Liver (tissue), 9 donors: ENCODE data around the gene TPCN1. TPM values are rescaled to one million over a fixed set of nuclear protein-coding genes. Genes with fewer than 3 reads are reported as not detected.

ENCODE experiments used
- DNase-seq: peaks from one replicate; pipeline ENCODE4 v3.0.0-alpha.2; 2017; ENCODE audit warnings: low spot score
- H3K27ac ChIP-seq, 2 donors: one replicate each; pipeline ENCODE4 v1.7.0; 2013; ENCODE audit warnings: inconsistent platforms in 2 of 2, low read length in 2 of 2, control low read depth in 1 of 2, low read depth in 1 of 2, mild to moderate bottlenecking in 1 of 2
- H3K27me3 ChIP-seq, 4 donors: one replicate each; pipeline versions ENCODE4 v1.6.1 to v1.7.0; 2013; ENCODE audit warnings: low read length in 3 of 4, inconsistent platforms in 1 of 4, mild to moderate bottlenecking in 1 of 4, moderate library complexity in 1 of 4; ENCODE audit not compliant: control insufficient read depth in 4 of 4, insufficient read depth in 4 of 4
- H3K36me3 ChIP-seq, 4 donors: one replicate each; pipeline versions ENCODE4 v1.6.1 to v1.7.0; 2013; ENCODE audit warnings: low read length in 3 of 4, mild to moderate bottlenecking in 3 of 4, low read depth in 1 of 4, moderate library complexity in 1 of 4; ENCODE audit not compliant: control insufficient read depth in 4 of 4, insufficient read depth in 3 of 4
- H3K4me1 ChIP-seq, 4 donors: one replicate each; pipeline versions ENCODE4 v1.6.1 to v1.7.0; 2013; ENCODE audit warnings: low read length in 3 of 4, mild to moderate bottlenecking in 3 of 4, moderate library complexity in 1 of 4; ENCODE audit not compliant: control insufficient read depth in 4 of 4, insufficient read depth in 4 of 4
- H3K4me3 ChIP-seq, 3 donors: one replicate each; pipeline versions ENCODE4 v1.6.1 to v1.7.0; 2013; ENCODE audit warnings: low read length in 3 of 3, control low read depth in 1 of 3, low read depth in 1 of 3, mild to moderate bottlenecking in 1 of 3
- H3K9ac ChIP-seq, 2 donors: one replicate each; pipeline ENCODE4 v1.7.0; 2013; ENCODE audit warnings: low read length in 2 of 2, mild to moderate bottlenecking in 2 of 2, moderate library complexity in 2 of 2, control low read depth in 1 of 2, low read depth in 1 of 2
- H3K9me3 ChIP-seq, 4 donors: one replicate each; pipeline versions ENCODE4 v1.6.1 to v1.7.0; 2013; ENCODE audit warnings: low read length in 3 of 4; ENCODE audit not compliant: control insufficient read depth in 4 of 4
- CTCF ChIP-seq: fragments of 150-350 bp; IDR thresholded peaks from 2 replicates; pipeline ENCODE4 v1.5.1; 2017; ENCODE audit warnings: improper control_type of control experiment, low read depth, low read length; ENCODE audit not compliant: missing input control
- EGR1 ChIP-seq, 2 donors: IDR thresholded peaks; 2 replicates each; pipeline ENCODE4 v1.6.1; 2016 to 2018; ENCODE audit warnings: antibody characterized with exemption in 2 of 2, low read depth in 2 of 2
- FOXA2 ChIP-seq: IDR thresholded peaks from 2 replicates; pipeline ENCODE4 v1.6.1; 2016; ENCODE audit warnings: antibody characterized with exemption
- GABPA ChIP-seq, 2 donors: IDR thresholded peaks in 1 of 2; conservative IDR thresholded peaks in 1 of 2; 2 replicates each; pipeline ENCODE4 v1.6.1; 2016; ENCODE audit warnings: antibody characterized with exemption in 2 of 2, mild to moderate bottlenecking in 1 of 2, moderate library complexity in 1 of 2
- HNF4A ChIP-seq, 2 donors: conservative IDR thresholded peaks; 2 replicates each; pipeline ENCODE4 v1.6.1; 2016; ENCODE audit warnings: antibody characterized with exemption in 2 of 2, mild to moderate bottlenecking in 2 of 2
- HNF4G ChIP-seq: IDR thresholded peaks from 2 replicates; pipeline ENCODE4 v1.6.1; 2016; ENCODE audit warnings: antibody characterized with exemption
- JUND ChIP-seq, 2 donors: IDR thresholded peaks; 2 replicates each; pipeline ENCODE4 v1.6.1; 2016; ENCODE audit warnings: antibody characterized with exemption in 2 of 2
- MAX ChIP-seq: IDR thresholded peaks from 2 replicates; pipeline ENCODE4 v1.6.1; 2016; ENCODE audit warnings: antibody characterized with exemption
- NR2F2 ChIP-seq: IDR thresholded peaks from 2 replicates; pipeline ENCODE4 v1.6.1; 2016; ENCODE audit warnings: antibody characterized with exemption
- RAD21 ChIP-seq, 2 donors: IDR thresholded peaks; 2 replicates each; pipeline ENCODE4 v1.6.1; 2016; ENCODE audit warnings: antibody characterized with exemption in 2 of 2, mild to moderate bottlenecking in 2 of 2
- REST ChIP-seq: IDR thresholded peaks from 2 replicates; pipeline ENCODE4 v1.6.1; 2016; ENCODE audit warnings: antibody characterized with exemption, mild to moderate bottlenecking
- RXRA ChIP-seq, 2 donors: IDR thresholded peaks; 2 replicates each; pipeline ENCODE4 v1.6.1; 2017 to 2018; ENCODE audit warnings: antibody characterized with exemption in 2 of 2, mild to moderate bottlenecking in 1 of 2
- TAF1 ChIP-seq: conservative IDR thresholded peaks from 2 replicates; pipeline ENCODE4 v1.6.1; 2016; ENCODE audit warnings: antibody characterized with exemption, mild to moderate bottlenecking
- YY1 ChIP-seq: IDR thresholded peaks from 2 replicates; pipeline ENCODE4 v1.6.1; 2016; ENCODE audit warnings: antibody characterized with exemption, mild to moderate bottlenecking
- WGBS: extraction: QIAGEN DNeasy Blood & Tissue Kit; methylation state at CpG from one replicate; pipeline ENCODE4 v1.1.7; 2013; 5-methylcytosine and 5-hydroxymethylcytosine counted together
- polyA plus RNA-seq, 2 donors: library from polyadenylated mRNA; stranded (reverse) in 1 of 2; unstranded in 1 of 2; fragments of 200-250 nt in 1 of 2; fragments of >200 nt in 1 of 2; fragmentation: Nextera tagmentation in 1 of 2; extraction: Ambion mirVana in 1 of 2; gene quantifications; one replicate each; pipeline versions ENCODE4 v1.2.1 to v1.2.3, GENCODE V29; 2013 to 2015
- total RNA-seq, 2 donors: library from RNA; depleted of rRNA; stranded (reverse); fragments of >200 nt; gene quantifications; one replicate each; pipeline ENCODE4 v1.2.3, GENCODE V29; 2014
- TF ChIP-seq, protein P1 (sequence below): IDR thresholded peaks from 2 replicates; pipeline ENCODE4 v1.6.1; 2016; ENCODE audit warnings: antibody characterized with exemption
- donor health status: healthy.
- donor health status: healthy.
- donor health status: healthy.
- donor health status: healthy.
- donor health status: healthy.

The TPCN1 gene
- total and polyA plus RNA-seq, 4 donors = 8.6 to 19.2 (median 13.7) TPM

- no peak overlapping the region for H3K27ac ChIP-seq
- H3K36me3 ChIP-seq = peaks cover 1 to 37% (median 16%) of the 10 kb centered on the region in 4 donors
- no peaks in the 10 kb centered on the region for H3K27me3 ChIP-seq
- no peaks in the 10 kb centered on the region for H3K9me3 ChIP-seq
- peaks cover 8 to 22% (median 16%) of the 10 kb centered on the region in 4 donors for H3K4me1 ChIP-seq
- no peak for DNase-seq
- WGBS = 97% methylated on average over 19 of the region's 19 CpGs
- no peak for TF ChIP-seq TAF1
- TF ChIP-seq MAX = no peak
- no peak for TF ChIP-seq RAD21 (IDR thresholded peaks at IDR 0.05)
- TF ChIP-seq HNF4A (conservative IDR thresholded peaks at IDR 0.05) = no peak
- TF ChIP-seq, protein P1, sequence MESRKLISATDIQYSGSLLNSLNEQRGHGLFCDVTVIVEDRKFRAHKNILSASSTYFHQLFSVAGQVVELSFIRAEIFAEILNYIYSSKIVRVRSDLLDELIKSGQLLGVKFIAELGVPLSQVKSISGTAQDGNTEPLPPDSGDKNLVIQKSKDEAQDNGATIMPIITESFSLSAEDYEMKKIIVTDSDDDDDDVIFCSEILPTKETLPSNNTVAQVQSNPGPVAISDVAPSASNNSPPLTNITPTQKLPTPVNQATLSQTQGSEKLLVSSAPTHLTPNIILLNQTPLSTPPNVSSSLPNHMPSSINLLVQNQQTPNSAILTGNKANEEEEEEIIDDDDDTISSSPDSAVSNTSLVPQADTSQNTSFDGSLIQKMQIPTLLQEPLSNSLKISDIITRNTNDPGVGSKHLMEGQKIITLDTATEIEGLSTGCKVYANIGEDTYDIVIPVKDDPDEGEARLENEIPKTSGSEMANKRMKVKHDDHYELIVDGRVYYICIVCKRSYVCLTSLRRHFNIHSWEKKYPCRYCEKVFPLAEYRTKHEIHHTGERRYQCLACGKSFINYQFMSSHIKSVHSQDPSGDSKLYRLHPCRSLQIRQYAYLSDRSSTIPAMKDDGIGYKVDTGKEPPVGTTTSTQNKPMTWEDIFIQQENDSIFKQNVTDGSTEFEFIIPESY = no peak
- no peak for TF ChIP-seq RXRA (IDR thresholded peaks at IDR 0.05)
- TF ChIP-seq FOXA2 = no peak
- no peak for TF ChIP-seq YY1
- TF ChIP-seq JUND (IDR thresholded peaks at IDR 0.05) = no peak
- TF ChIP-seq GABPA (IDR thresholded peaks at IDR 0.05 in 1 of 2, conservative IDR thresholded peaks at IDR 0.05 in 1 of 2) = no peak
- no peak for TF ChIP-seq NR2F2
- no peak overlapping the region for H3K9ac ChIP-seq
- no peak overlapping the region for H3K4me3 ChIP-seq
Observed at GRCh38 chr12:113268621-113269020, 47.4 kb downstream of the TPCN1 start.

GRCh38 chr12:113269257-113269943 lies 48.1 kb downstream of the TPCN1 start:
- H3K9me3 ChIP-seq = no peaks in the 10 kb centered on the region
- no peaks in the 10 kb centered on the region for H3K27me3 ChIP-seq
- 97% methylated on average over 12 of the region's 12 CpGs for WGBS
- no peak overlapping the region for H3K9ac ChIP-seq
- peaks cover 1 to 38% (median 16%) of the 10 kb centered on the region in 4 donors for H3K36me3 ChIP-seq
- peak in 1 of 2 donors; percentile 61 for TF ChIP-seq HNF4A (conservative IDR thresholded peaks at IDR 0.05)
- TF ChIP-seq GABPA (IDR thresholded peaks at IDR 0.05 in 1 of 2, conservative IDR thresholded peaks at IDR 0.05 in 1 of 2) = no peak
- no peak for TF ChIP-seq JUND (IDR thresholded peaks at IDR 0.05)
- TF ChIP-seq CTCF = no peak
- no peak for TF ChIP-seq HNF4G
- no peak overlapping the region for H3K27ac ChIP-seq
- no peak for DNase-seq
- H3K4me3 ChIP-seq = no peak overlapping the region
- peaks cover 8 to 20% (median 14%) of the 10 kb centered on the region in 4 donors for H3K4me1 ChIP-seq

GRCh38 chr12:113270709-113271009 lies 49.4 kb downstream of the TPCN1 start:
- peaks cover 8 to 20% (median 14%) of the 10 kb centered on the region in 4 donors for H3K4me1 ChIP-seq
- peaks cover 1 to 35% (median 16%) of the 10 kb centered on the region in 4 donors for H3K36me3 ChIP-seq
- no peak overlapping the region for H3K27ac ChIP-seq
- H3K9ac ChIP-seq = no peak overlapping the region
- H3K27me3 ChIP-seq = no peaks in the 10 kb centered on the region
- H3K9me3 ChIP-seq = no peaks in the 10 kb centered on the region
- 94% methylated on average over 11 of the region's 11 CpGs for WGBS
- no peak for DNase-seq
- no peak overlapping the region for H3K4me3 ChIP-seq
- TF ChIP-seq NR2F2 (no peak), RXRA (IDR thresholded peaks at IDR 0.05) (no peak), REST (no peak), TAF1 (no peak), HNF4A (conservative IDR thresholded peaks at IDR 0.05) (no peak), EGR1 (IDR thresholded peaks at IDR 0.05; ENCODE audit: low read depth in 2 of 2) (no peak)
- TF ChIP-seq, protein P1 = no peak
